ENCODE data around the gene ZCCHC3.
"Not testable (repeated sequence)": the region's sequence is repeated elsewhere in the genome, so short reads cannot be mapped to it uniquely, and the experiment has no call there.

ZCCHC3 gene

DNA sequence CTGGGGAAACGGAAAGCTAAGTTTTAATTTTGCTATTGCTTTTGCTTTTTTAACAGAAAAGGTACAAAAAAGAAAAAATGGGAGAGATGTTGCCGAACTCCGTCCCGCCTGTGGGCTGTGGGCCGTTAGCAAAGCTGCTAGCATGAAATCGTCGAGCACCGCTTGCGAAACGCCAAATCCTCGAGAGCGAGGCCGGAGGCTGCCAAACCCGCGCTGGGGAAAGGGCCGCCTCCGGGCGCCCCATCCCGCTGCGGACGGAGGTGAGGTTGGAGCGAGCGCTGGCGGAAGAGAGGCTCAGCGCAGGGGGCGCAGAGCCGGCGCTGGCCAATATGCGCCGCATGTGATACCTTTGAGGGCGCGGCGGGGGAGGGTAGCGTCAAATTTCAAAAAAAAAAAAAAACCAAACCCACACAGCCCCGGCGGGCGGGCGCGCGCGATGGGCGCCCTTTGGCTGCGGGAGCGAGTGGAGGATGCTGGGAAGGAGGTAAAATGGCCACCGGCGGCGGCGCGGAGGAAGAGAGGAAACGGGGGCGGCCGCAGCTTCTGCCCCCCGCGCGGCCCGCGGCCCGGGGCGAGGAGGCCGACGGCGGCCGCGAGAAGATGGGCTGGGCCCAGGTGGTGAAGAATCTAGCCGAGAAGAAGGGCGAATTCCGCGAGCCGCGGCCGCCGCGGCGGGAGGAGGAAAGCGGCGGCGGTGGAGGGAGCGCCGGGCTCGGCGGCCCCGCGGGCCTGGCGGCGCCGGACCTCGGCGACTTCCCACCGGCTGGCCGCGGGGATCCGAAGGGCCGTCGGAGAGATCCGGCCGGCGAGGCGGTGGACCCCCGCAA is at the start of gene ZCCHC3:
TSS of gene ZCCHC3 (plus strand) at position 473 of the 827 bp plus-strand sequence. CDS start at position 490, 17 bp downstream.
- DNase-seq, result peak; percentile 82 to 85

DNA sequence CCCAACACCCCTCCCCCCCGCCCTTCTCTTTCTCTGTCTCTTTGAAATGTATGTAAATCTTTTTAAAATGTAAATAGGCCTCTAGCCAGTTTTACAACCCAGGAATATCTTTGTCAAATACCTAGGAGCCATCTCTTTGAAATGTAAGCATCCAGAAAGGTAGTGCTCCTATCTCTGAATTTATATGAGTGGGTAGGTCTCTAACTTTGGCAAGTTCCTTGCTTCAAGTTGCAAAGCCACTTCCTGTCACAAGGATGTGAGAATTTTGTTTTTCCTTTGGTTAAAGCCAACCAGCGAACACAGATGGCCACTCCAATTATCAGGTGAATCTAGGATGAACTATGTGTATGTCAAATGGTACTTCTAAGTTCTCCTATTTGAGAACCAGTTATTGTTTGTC is 46.0 kb upstream of the ZCCHC3 start:
- no peak for DNase-seq

- no peak for DNase-seq
These were observed 44.6 kb upstream of the ZCCHC3 start for GRCh38 chr20:252801-253200.

GRCh38 chr20:253447-253846 is 43.9 kb upstream of the ZCCHC3 start:
- not testable (repeated sequence) for DNase-seq

- no peak for DNase-seq
These were observed 40.0 kb upstream of the ZCCHC3 start, which contains the start of gene DEFB132 for GRCh38 chr20:257419-257818. Gene DEFB132 (plus strand): TSS chr20:257724. CDS start chr20:257779, 55 bp downstream.

GRCh38 chr20:258269-258858 is 39.0 kb upstream of the ZCCHC3 start:
- DNase-seq, result no peak

DNA sequence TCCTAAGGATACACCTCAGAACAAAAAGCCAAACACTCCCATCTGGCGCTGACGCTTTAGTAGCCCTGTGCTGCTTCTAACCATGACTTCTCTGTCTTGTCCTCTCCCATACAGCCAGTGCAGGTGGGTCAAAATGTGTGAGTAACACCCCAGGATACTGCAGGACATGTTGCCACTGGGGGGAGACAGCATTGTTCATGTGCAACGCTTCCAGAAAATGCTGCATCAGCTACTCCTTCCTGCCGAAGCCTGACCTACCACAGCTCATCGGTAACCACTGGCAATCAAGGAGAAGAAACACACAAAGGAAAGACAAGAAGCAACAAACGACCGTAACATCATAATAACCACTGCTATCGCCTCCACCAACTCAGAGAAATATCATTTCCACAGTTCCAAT is 38.4 kb upstream of the ZCCHC3 start:
- DNase-seq, result peak in 1 of 2 experiments; percentile 17

- no peak for DNase-seq
These were observed 37.4 kb upstream of the ZCCHC3 start for GRCh38 chr20:259981-260380.

- no peak for DNase-seq
These were observed 33.7 kb upstream of the ZCCHC3 start for GRCh38 chr20:263701-264100.

- peak; percentile 93 to 94 for DNase-seq
These were observed 30.5 kb upstream of the ZCCHC3 start for GRCh38 chr20:266596-267562.

DNA sequence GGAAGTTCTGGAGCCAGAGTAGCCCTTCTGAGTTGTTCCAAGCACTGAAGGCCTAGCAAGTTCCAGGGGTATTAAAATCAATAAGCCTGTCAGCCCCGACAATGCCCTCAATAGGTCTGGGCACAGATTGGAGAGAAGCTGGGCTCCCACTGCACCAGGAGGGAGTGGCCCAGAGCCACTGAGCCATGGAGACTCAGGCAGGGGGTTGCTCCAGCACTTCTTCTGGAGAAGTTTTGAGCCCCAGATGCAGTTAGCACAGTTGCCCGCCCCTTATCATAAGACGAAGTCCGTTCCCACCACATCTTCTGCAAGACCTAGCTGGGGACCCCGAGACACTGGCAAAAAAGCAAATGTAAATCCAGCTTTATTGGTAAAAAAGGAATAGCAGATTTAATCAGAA is 26.9 kb upstream of the ZCCHC3 start:
- DNase-seq, result no peak

GRCh38 chr20:271069-271468 is 26.3 kb upstream of the ZCCHC3 start:
- no peak for DNase-seq

- DNase-seq, result no peak
These were observed 25.8 kb upstream of the ZCCHC3 start for GRCh38 chr20:271528-271927.

GRCh38 chr20:272718-273117 is 24.7 kb upstream of the ZCCHC3 start:
- DNase-seq, result no peak

GRCh38 chr20:273884-274283 is 23.5 kb upstream of the ZCCHC3 start:
- DNase-seq, result no peak

DNA sequence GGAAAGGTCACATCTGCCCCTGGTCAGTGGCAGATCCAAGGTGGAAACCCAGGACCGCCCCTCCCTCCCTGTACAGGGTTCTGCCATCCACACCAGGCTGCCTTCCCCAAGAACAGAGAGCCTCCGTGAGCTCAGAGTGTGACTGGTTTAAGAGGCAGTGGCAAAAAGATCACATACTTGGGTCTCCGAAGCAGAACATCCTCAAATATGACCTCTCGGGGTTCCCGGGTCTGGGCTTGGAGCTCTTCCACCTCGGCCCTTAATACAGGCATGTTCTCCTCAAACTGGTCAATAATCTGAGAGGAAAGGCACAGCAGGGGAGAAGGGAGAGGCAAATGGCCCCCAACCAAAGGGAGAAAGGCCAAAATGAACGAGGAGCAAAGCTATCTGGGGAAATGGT is 21.6 kb upstream of the ZCCHC3 start:
- DNase-seq, result no peak

DNA sequence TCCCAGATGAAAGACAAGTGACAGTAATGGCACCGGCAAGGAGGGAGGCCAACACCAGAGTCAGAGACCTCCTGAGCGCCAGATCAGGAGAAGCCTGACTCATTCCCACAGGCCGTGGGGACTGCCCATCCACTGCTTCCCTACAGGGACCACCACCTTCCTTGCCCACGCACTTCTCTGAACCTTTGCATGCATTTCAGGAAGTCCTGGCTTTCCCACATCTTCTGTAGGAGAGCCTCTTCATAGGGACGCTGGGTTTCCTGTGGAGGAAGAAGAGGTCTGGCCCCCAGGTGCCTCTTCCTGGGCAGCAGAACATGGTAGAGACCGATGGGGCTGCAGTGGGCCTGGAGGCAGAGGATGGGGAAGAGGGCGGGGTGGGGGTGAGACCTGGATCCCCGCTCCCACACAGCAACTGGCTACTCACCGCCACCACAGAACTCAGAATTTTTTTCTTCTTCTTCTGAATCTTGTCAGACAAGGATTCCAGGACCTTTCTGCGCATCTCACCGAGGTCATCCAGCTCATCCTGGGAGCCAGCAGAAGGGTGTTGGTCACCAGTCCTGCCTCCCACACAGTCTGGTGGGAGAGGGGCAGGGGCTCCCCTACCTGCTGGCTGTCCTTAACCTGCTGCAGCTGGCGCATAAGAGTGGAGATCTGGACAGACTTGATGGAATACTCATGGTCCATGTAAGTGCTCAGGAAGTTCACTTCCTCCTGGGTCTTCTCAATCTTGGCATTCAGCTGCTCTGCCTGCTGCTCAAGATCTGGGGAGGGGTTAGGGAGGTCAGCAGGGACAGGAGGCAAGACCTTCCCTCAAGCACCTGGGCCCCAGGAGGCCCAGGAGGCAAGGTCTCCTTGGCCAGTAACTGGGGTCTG is 20.5 kb upstream of the ZCCHC3 start:
- no peak for DNase-seq

GRCh38 chr20:277496-277781 is 19.9 kb upstream of the ZCCHC3 start:
- no peak for DNase-seq

- DNase-seq, result no peak
These were observed 19.2 kb upstream of the ZCCHC3 start for GRCh38 chr20:278181-278580.

DNA sequence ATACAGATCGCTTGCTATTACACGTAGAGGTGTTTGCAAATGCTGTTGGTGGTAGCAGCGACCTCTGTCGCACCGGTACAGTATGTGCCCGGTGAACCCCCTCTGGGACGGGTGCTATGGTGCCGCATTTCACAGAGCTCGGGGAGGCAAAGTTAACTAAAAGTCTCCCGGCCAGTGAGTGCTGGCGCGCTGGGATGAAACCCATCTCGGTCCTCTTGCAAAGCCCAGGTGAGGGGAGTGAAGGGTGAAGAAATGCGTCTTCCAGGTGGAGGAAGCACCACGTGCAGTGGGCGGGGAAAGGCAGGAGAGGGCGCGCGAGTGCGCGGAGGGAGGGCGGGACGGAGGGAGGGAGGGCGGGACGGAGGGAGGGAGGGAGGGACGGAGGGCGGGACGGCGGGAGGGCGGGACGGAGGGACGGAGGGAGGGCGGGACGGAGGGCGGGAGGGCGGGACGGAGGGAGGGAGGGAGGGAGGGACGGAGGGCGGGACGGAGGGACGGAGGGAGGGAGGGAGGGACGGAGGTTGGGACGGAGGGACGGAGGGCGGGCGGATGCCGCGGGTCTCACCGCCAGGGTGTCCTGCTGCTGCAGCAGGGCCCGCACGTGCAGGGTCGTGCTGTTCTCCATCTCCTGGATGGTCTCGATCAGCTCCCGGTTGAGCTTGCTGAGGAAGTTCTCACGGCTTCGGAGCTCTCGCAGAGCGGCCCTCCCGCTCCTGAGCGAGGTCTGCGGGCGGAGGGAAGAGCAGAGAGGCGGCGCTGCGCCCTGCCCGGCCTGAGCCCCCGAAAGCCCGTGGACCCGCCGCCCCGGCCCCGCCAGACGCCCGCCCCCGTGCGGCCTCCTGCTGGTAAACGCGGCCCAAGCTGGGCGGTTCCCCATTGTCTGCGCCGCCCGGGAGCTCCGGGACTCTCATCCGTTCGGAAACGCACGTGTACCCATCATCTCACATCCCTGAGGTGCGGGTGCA is 18.5 kb upstream of the ZCCHC3 start:
- DNase-seq, result no peak

GRCh38 chr20:284172-284571 is 13.2 kb upstream of the ZCCHC3 start:
- DNase-seq, result no peak
